ENCODE data around the gene UXS1. TPM values are rescaled to one million over a fixed set of nuclear protein-coding genes. Genes with fewer than 3 reads are reported as not detected.

The UXS1 gene
- polyA plus RNA-seq, 1 donor from 2014 or later = 19.1 TPM

GRCh38 chr2:106065983-106066820 is 127.9 kb downstream of the UXS1 start:
- TF ChIP-seq EZH2 (IDR thresholded peaks at IDR 0.05; ENCODE audit: borderline replicate concordance, insufficient read depth, low read length, poor library complexity, severe bottlenecking) = no peak
- no peak for TF ChIP-seq EP300 (conservative IDR thresholded peaks at IDR 0.05; ENCODE audit: poor library complexity, severe bottlenecking)
- TF ChIP-seq RAD21 (conservative IDR thresholded peaks at IDR 0.05) = no peak
- no peak for TF ChIP-seq SMC3 (conservative IDR thresholded peaks at IDR 0.05; ENCODE audit: poor library complexity)
- TF ChIP-seq REST (IDR thresholded peaks at IDR 0.05; ENCODE audit: borderline replicate concordance) = no peak
- no peak for TF ChIP-seq POLR2AphosphoS5 (IDR thresholded peaks at IDR 0.05)
- no peak for TF ChIP-seq MXI1 (conservative IDR thresholded peaks at IDR 0.05; ENCODE audit: poor library complexity, severe bottlenecking)
- TF ChIP-seq TAF1 (IDR thresholded peaks at IDR 0.05; ENCODE audit: low read depth) = no peak
- TF ChIP-seq CTCF (IDR thresholded peaks at IDR 0.05; ENCODE audit: poor library complexity, severe bottlenecking) = no peak
- no peaks in the 10 kb centered on the region for H3K9me3 ChIP-seq (ENCODE audit: low read length)
- H3K4me3 ChIP-seq (ENCODE audit: low read length) = peak overlapping the region; percentile 44
- no peak overlapping the region for H3K27ac ChIP-seq (ENCODE audit: low read length)
- no peaks in the 10 kb centered on the region for H3F3A ChIP-seq (ENCODE audit: insufficient read depth, low read length, poor library complexity, severe bottlenecking)
- no peaks in the 10 kb centered on the region for H3K36me3 ChIP-seq (ENCODE audit: insufficient read depth, low read length)
- H2AFZ ChIP-seq (ENCODE audit: low read depth, low read length) = no peak overlapping the region
- no peak overlapping the region for H3K4me2 ChIP-seq (ENCODE audit: low read length)
- H3K9ac ChIP-seq (ENCODE audit: low read length) = no peak overlapping the region
- no peaks in the 10 kb centered on the region for H3K79me2 ChIP-seq (replicated peaks; ENCODE audit: insufficient read depth, low read length)
- no peaks in the 10 kb centered on the region for H3K9me2 ChIP-seq (ENCODE audit: insufficient read depth, low read length)
- no peaks in the 10 kb centered on the region for H4K20me1 ChIP-seq (ENCODE audit: insufficient read depth)
- peaks cover 18% of the 10 kb centered on the region for H3K27me3 ChIP-seq (ENCODE audit: insufficient read depth, low read depth, low read length)

- H3K27me3 ChIP-seq (ENCODE audit: insufficient read depth, low read depth, low read length) = peaks cover 18% of the 10 kb centered on the region
- H3K9me3 ChIP-seq (ENCODE audit: low read length) = no peaks in the 10 kb centered on the region
- no peaks in the 10 kb centered on the region for H3F3A ChIP-seq (ENCODE audit: insufficient read depth, low read length, poor library complexity, severe bottlenecking)
- no peak overlapping the region for H3K27ac ChIP-seq (ENCODE audit: low read length)
- no peaks in the 10 kb centered on the region for H3K79me2 ChIP-seq (replicated peaks; ENCODE audit: insufficient read depth, low read length)
- H3K36me3 ChIP-seq (ENCODE audit: insufficient read depth, low read length) = no peaks in the 10 kb centered on the region
- no peak overlapping the region for H2AFZ ChIP-seq (ENCODE audit: low read depth, low read length)
- no peak overlapping the region for H3K9ac ChIP-seq (ENCODE audit: low read length)
- no peaks in the 10 kb centered on the region for H3K9me2 ChIP-seq (ENCODE audit: insufficient read depth, low read length)
- H3K4me2 ChIP-seq (ENCODE audit: low read length) = no peak overlapping the region
- H3K4me3 ChIP-seq (ENCODE audit: low read length) = peak overlapping the region; percentile 44
- TF ChIP-seq CTCF (IDR thresholded peaks at IDR 0.05; ENCODE audit: poor library complexity, severe bottlenecking) = no peak
- no peak for TF ChIP-seq SMC3 (conservative IDR thresholded peaks at IDR 0.05; ENCODE audit: poor library complexity)
- TF ChIP-seq EZH2 (IDR thresholded peaks at IDR 0.05; ENCODE audit: borderline replicate concordance, insufficient read depth, low read length, poor library complexity, severe bottlenecking) = no peak
- TF ChIP-seq POLR2AphosphoS5 (IDR thresholded peaks at IDR 0.05) = no peak
- no peak for TF ChIP-seq RAD21 (conservative IDR thresholded peaks at IDR 0.05)
- TF ChIP-seq REST (IDR thresholded peaks at IDR 0.05; ENCODE audit: borderline replicate concordance) = no peak
- TF ChIP-seq TAF1 (IDR thresholded peaks at IDR 0.05; ENCODE audit: low read depth) = no peak
- TF ChIP-seq MXI1 (conservative IDR thresholded peaks at IDR 0.05; ENCODE audit: poor library complexity, severe bottlenecking) = no peak
- TF ChIP-seq EP300 (conservative IDR thresholded peaks at IDR 0.05; ENCODE audit: poor library complexity, severe bottlenecking) = no peak
- no peaks in the 10 kb centered on the region for H4K20me1 ChIP-seq (ENCODE audit: insufficient read depth)
Observed at GRCh38 chr2:106065268-106065982, 128.7 kb downstream of the UXS1 start.
